K562 (cell line): Measurements from ENCODE around the gene RAB31. TPM values are rescaled to one million over a fixed set of nuclear protein-coding genes. Genes with fewer than 3 reads are reported as not detected.

Experiments
- ATAC-seq: fragments of 200-7000 bp; cut with Tn5 transposase; 3 replicates; pipeline ENCODE4 v1.9.1; 2020; ENCODE audit warnings: moderate library complexity
- BruUV-seq: library from RNA; stranded (reverse); fragments of 400-500 nt; replicated peaks from 2 replicates; lab custom pipeline; 2021; lab: Mats Ljungman, UMichigan
- CTCF ChIA-PET: fragments of 300-600 bp; formaldehyde crosslinking; extraction: SDS; loops from one replicate; lab custom pipeline; 2021; ENCODE audit warnings: low intra/inter-chr PET ratio; lab: Yijun Ruan, JAX
- POLR2A ChIA-PET: fragments of 300-600, 350-650 bp; sonication (Branson Sonifier 250); formaldehyde crosslinking; extraction: SDS; loops from one replicate; lab custom pipeline; 2021; ENCODE audit warnings: antibody characterized with exemption, inconsistent platforms; lab: Yijun Ruan, JAX
- DNase-seq, 4 experiments: peaks; one replicate each; pipeline versions ENCODE4 v3.0.0 to v3.0.0-alpha.2; 2011 to 2018; ENCODE audit warnings: low spot score in 3 of 4, mixed read lengths in 3 of 4; ENCODE audit errors: extremely low read depth in 1 of 4
- FAIRE-seq: peaks from 2 replicates; lab custom pipeline; 2011; peaks lifted over from hg19 to GRCh38; lab: Jason Lieb, UNC
- H2AFZ ChIP-seq: 2 replicates; pipeline ENCODE4 v1.6.0; 2011; ENCODE audit warnings: low read depth, low read length, control low read depth, inconsistent platforms
- H3K27ac ChIP-seq: fragments of 200-600 bp; 3 replicates; pipeline ENCODE4 v1.8.0; 2011; ENCODE audit warnings: low read depth, mild to moderate bottlenecking, control low read depth, inconsistent platforms, low read length, moderate library complexity, mixed read lengths; ENCODE audit errors: extremely low read depth
- H3K27me3 ChIP-seq, 2 experiments: fragments of 300-600 bp in 1 of 2; 2 replicates in 1 of 2; 3 replicates in 1 of 2; pipeline versions ENCODE4 v1.6.0 to v1.8.0; 2011; ENCODE audit warnings: inconsistent platforms in 2 of 2, low read length in 2 of 2, mild to moderate bottlenecking in 1 of 2, mixed read lengths in 1 of 2, moderate library complexity in 1 of 2; ENCODE audit not compliant: control insufficient read depth in 2 of 2, insufficient read depth in 2 of 2
- H3K36me3 ChIP-seq: fragments of 300-600 bp; 3 replicates; pipeline ENCODE4 v1.8.0; 2011; ENCODE audit warnings: mild to moderate bottlenecking, low read length, inconsistent platforms; ENCODE audit not compliant: control insufficient read depth, insufficient read depth
- H3K4me1 ChIP-seq, 2 experiments: fragments of 200-600 bp in 1 of 2; replicated peaks in 1 of 2; 2 replicates in 1 of 2; 3 replicates in 1 of 2; pipeline versions ENCODE4 v1.5.1 to v1.8.0; 2011; ENCODE audit warnings: inconsistent platforms in 2 of 2, low read length in 2 of 2, mild to moderate bottlenecking in 1 of 2, mixed read lengths in 1 of 2, moderate library complexity in 1 of 2; ENCODE audit not compliant: control insufficient read depth in 2 of 2, insufficient read depth in 2 of 2
- H3K4me2 ChIP-seq: 2 replicates; pipeline ENCODE4 v1.6.1; 2011; ENCODE audit warnings: low read length, control low read depth, inconsistent platforms, mixed read lengths; ENCODE audit not compliant: insufficient read depth
- H3K4me3 ChIP-seq: fragments of 200-600 bp; sonication (generic), shearing (Covaris generic); 2 replicates; pipeline ENCODE4 v1.5.1; 2016; ENCODE audit warnings: control low read depth, inconsistent platforms
- H3K79me2 ChIP-seq: fragments of 200-600 bp; 3 replicates; pipeline ENCODE4 v1.8.0; 2011; ENCODE audit warnings: low read length, inconsistent platforms; ENCODE audit not compliant: control insufficient read depth, insufficient read depth
- H3K9ac ChIP-seq, 2 experiments: 2 replicates each; pipeline versions ENCODE4 v1.6.0 to v1.6.1; 2011; ENCODE audit warnings: low read depth in 2 of 2, low read length in 2 of 2, control low read depth in 1 of 2, inconsistent platforms in 1 of 2, mild to moderate bottlenecking in 1 of 2, mixed read lengths in 1 of 2; ENCODE audit not compliant: insufficient read depth in 1 of 2
- H3K9me1 ChIP-seq: one replicate; pipeline ENCODE4 v1.6.0; 2011; ENCODE audit warnings: inconsistent platforms, mild to moderate bottlenecking, low read length, moderate library complexity; ENCODE audit not compliant: control insufficient read depth, insufficient read depth
- H3K9me3 ChIP-seq: replicated peaks from 2 replicates; pipeline ENCODE4 v1.5.1; 2011; ENCODE audit warnings: low read depth, low read length, inconsistent platforms; ENCODE audit not compliant: control insufficient read depth, insufficient read depth
- H4K20me1 ChIP-seq: replicated peaks from 2 replicates; pipeline ENCODE4 v1.6.1; 2011; ENCODE audit warnings: low read length, inconsistent platforms, mixed read lengths; ENCODE audit not compliant: control insufficient read depth, insufficient read depth
- ELK1 ChIP-seq: sonication (generic); formaldehyde crosslinking; IDR thresholded peaks from 2 replicates; pipeline ENCODE4 v1.8.1; 2022; ENCODE audit warnings: missing genetic modification reagents
- EP400 ChIP-seq: fragments of 450-650 bp; IDR thresholded peaks from 2 replicates; pipeline ENCODE4 v1.6.1; 2017; ENCODE audit warnings: antibody characterized with exemption, mild to moderate bottlenecking, moderate library complexity
- ERF ChIP-seq: fragments of 450-650 bp; formaldehyde crosslinking; IDR thresholded peaks from 2 replicates; pipeline ENCODE4 v1.4.0; 2020; ENCODE audit warnings: mild to moderate bottlenecking, mixed read lengths
- GTF2B ChIP-seq: IDR thresholded peaks from 2 replicates; pipeline ENCODE4 v1.6.1; 2011; ENCODE audit not compliant: insufficient read length; ENCODE audit errors: extremely low read depth
- HEY1 ChIP-seq: fragments of 250-450 bp; sonication (Bioruptor Pico); IDR thresholded peaks from 2 replicates; pipeline ENCODE4 v1.5.0; 2020; ENCODE audit warnings: mild to moderate bottlenecking, moderate library complexity, borderline replicate concordance
- HIVEP1 ChIP-seq: fragments of 250-450 bp; sonication (Bioruptor Pico); IDR thresholded peaks from 2 replicates; pipeline ENCODE4 v1.4.0; 2020; ENCODE audit warnings: mild to moderate bottlenecking
- HMBOX1 ChIP-seq: sonication (generic); IDR thresholded peaks from 2 replicates; pipeline ENCODE4 v1.6.1; 2016
- KLF6 ChIP-seq: fragments of 250-450 bp; sonication (Bioruptor Pico); IDR thresholded peaks from 2 replicates; pipeline ENCODE4 v1.4.0; 2020; ENCODE audit warnings: mild to moderate bottlenecking, moderate library complexity, borderline replicate concordance
- NFIC ChIP-seq: fragments of 450-650 bp; IDR thresholded peaks from 2 replicates; pipeline ENCODE4 v1.6.1; 2017; ENCODE audit warnings: mild to moderate bottlenecking, inconsistent platforms
- NFYB ChIP-seq: IDR thresholded peaks from 2 replicates; pipeline ENCODE4 v1.6.1; 2011; ENCODE audit warnings: mild to moderate bottlenecking, moderate library complexity; ENCODE audit not compliant: insufficient read length; ENCODE audit errors: extremely low read depth
- RB1 ChIP-seq: fragments of 450-650 bp; IDR thresholded peaks from 2 replicates; pipeline ENCODE4 v1.6.1; 2017; ENCODE audit warnings: low read depth, mild to moderate bottlenecking
- TEAD4 ChIP-seq, 2 experiments: sonication (generic) in 1 of 2; formaldehyde crosslinking in 1 of 2; IDR thresholded peaks; 2 replicates each; pipeline versions ENCODE4 v1.6.1 to v1.8.0; 2012 to 2022; ENCODE audit warnings: borderline replicate concordance in 1 of 2, inconsistent platforms in 1 of 2, low read length in 1 of 2, mild to moderate bottlenecking in 1 of 2, missing genetic modification reagents in 1 of 2
- U2AF1 ChIP-seq: fragments of 200-400 bp; formaldehyde crosslinking; optimal IDR thresholded peaks from 2 replicates; pipeline ENCODE3; 2017; ENCODE audit warnings: mild to moderate bottlenecking, low read depth, low read length, moderate library complexity
- ZC3H4 ChIP-seq: sonication (generic); formaldehyde crosslinking; IDR thresholded peaks from 2 replicates; pipeline ENCODE4 v1.9.0; 2021; ENCODE audit warnings: missing genetic modification reagents, borderline replicate concordance
- ZNF232 ChIP-seq: sonication (generic); formaldehyde crosslinking; IDR thresholded peaks from 2 replicates; pipeline ENCODE4 v1.8.0; 2022; ENCODE audit warnings: mild to moderate bottlenecking, missing genetic modification reagents
- ZNF586 ChIP-seq: fragments of 450-650 bp; formaldehyde crosslinking; conservative IDR thresholded peaks from 2 replicates; pipeline ENCODE4 v1.4.0; 2020; ENCODE audit warnings: mild to moderate bottlenecking, moderate library complexity
- WGBS: fragments of 100-300 bp; shearing (Covaris generic); methylation state at CpG from one replicate; pipeline ENCODE4 v1.1.6; 2016; ENCODE audit warnings: low coverage, mixed read lengths; ENCODE audit not compliant: insufficient coverage; ENCODE audit errors: missing lambda C conversion rate; 5-methylcytosine and 5-hydroxymethylcytosine counted together
- in situ Hi-C: fragments of 300-500 bp; cut with MboI; formaldehyde crosslinking; loops from 4 replicates; pipeline ENCODE4 v1.15.0; 2018; ENCODE audit warnings: inconsistent platforms, mixed read lengths
- intact Hi-C: fragments of 100-400 bp; cut with micrococcal nuclease; formaldehyde crosslinking; loops from 2 replicates; pipeline ENCODE4 v1.14.2; 2022
- polyA plus RNA-seq, 8 experiments: library from polyadenylated mRNA; depleted of rRNA in 4 of 8; stranded (reverse) in 5 of 8; unstranded in 3 of 8; fragments of >200 nt; fragmentation: Nextera tagmentation in 2 of 8; fragmentation: Illumina TruSeq in 1 of 8; extraction: Ambion mirVana in 2 of 8; extraction: Trizol in 1 of 8; gene quantifications; 2 replicates each; pipeline versions ENCODE4 v1.2.1 to v1.2.3, GENCODE V29; 2011 to 2014; ENCODE audit warnings: inconsistent platforms in 1 of 8, missing spikeins in 1 of 8
- total RNA-seq, 7 experiments: library from RNA; depleted of rRNA in 6 of 7; stranded (reverse); fragments of >200 nt in 6 of 7; fragmentation: Illumina TruSeq in 2 of 7; extraction: Trizol in 2 of 7; gene quantifications; 2 replicates each; pipeline versions ENCODE4 v1.2.1 to v1.2.3, GENCODE V29; 2011 to 2021; ENCODE audit warnings: low replicate concordance in 1 of 7

Gene RAB31
- total and polyA plus RNA-seq, 9 of the 15 experiments (the other 6 are each of a cell fraction or from before 2014, with no cell fraction given), result 20.7 to 70.4 (median 41.3) TPM

- H3K27me3 ChIP-seq, result no peaks in the 10 kb centered on the region
- peak overlapping the region; percentile 72; the same call in 1 of the 2 replicates for H2AFZ ChIP-seq
- H3K4me2 ChIP-seq, result no peak overlapping the region
- WGBS, result 41% methylated on average over 5 of the region's 5 CpGs
- no peaks in the 10 kb centered on the region for H3K9me1 ChIP-seq
- no peak overlapping the region for H3K4me3 ChIP-seq
- peak overlapping the region; percentile 68; the same call in 1 of the 3 replicates for H3K27ac ChIP-seq
- no TSS peak for BruUV-seq
- intact Hi-C loops (no loop called here), in situ Hi-C loops (no loop called here)
- DNase-seq, result peak in 3 of 4 experiments; percentile 41 to 51 (median 45)
- H3K9me3 ChIP-seq, result peaks cover 3% of the 10 kb centered on the region; the same call in 1 of the 2 replicates
- H3K79me2 ChIP-seq, result peaks cover 7% of the 10 kb centered on the region; the same call in 1 of the 3 replicates
- ATAC-seq, result no peak
- peaks cover 22% of the 10 kb centered on the region for H3K36me3 ChIP-seq
- FAIRE-seq, result no peak
- peaks cover 11 to 46% of the 10 kb centered on the region in 2 experiments for H3K4me1 ChIP-seq
- peak overlapping the region in 1 of 2 experiments; percentile 65; a peak in 1 of 4 replicates for H3K9ac ChIP-seq
- H4K20me1 ChIP-seq, result no peaks in the 10 kb centered on the region
- ChIA-PET POLR2A (interaction anchor here (0.5 to 4.1 kb wide), 12 partner anchors 10 to 233 kb away, joined by 3 to 19 read pairs (median 4); partner anchors contain the start of gene VAPA), CTCF (no interaction called here)
- no peak for TF ChIP-seq U2AF1
- TF ChIP-seq ZNF586 (CRISPR knock-in tag), result no peak
- no peak for TF ChIP-seq NFYB
- TF ChIP-seq KLF6 (CRISPR knock-in tag), result no peak
- no peak for TF ChIP-seq EP400
- TF ChIP-seq HEY1, result no peak
- no peak for TF ChIP-seq HMBOX1
- TF ChIP-seq HIVEP1, result no peak
- no peak for TF ChIP-seq RB1
- no peak for TF ChIP-seq ZC3H4 (CRISPR knock-in tag)
- no peak for TF ChIP-seq GTF2B
- no peak for TF ChIP-seq ELK1 (CRISPR knock-in tag)
- peak; percentile 82 for TF ChIP-seq NFIC
- no peak for TF ChIP-seq ERF
- peak; percentile 90 for TF ChIP-seq TEAD4 (IDR thresholded peaks at IDR 0.05; ENCODE audit: low read length)
- TF ChIP-seq TEAD4 (CRISPR knock-in tag; IDR thresholded peaks at IDR 0.05; ENCODE audit: borderline replicate concordance), result no peak
- no peak for TF ChIP-seq ZNF232 (CRISPR knock-in tag)
Measured at GRCh38 chr18:9848170-9848879, 140.2 kb downstream of the RAB31 start.
